NCI-H69 (cell line): ENCODE measurements around the gene KSR1.

Source experiments
- DNase-seq: peaks from one replicate; lab custom pipeline; 2025; lab: John Stamatoyannopoulos, UW

The KSR1 gene

DNA sequence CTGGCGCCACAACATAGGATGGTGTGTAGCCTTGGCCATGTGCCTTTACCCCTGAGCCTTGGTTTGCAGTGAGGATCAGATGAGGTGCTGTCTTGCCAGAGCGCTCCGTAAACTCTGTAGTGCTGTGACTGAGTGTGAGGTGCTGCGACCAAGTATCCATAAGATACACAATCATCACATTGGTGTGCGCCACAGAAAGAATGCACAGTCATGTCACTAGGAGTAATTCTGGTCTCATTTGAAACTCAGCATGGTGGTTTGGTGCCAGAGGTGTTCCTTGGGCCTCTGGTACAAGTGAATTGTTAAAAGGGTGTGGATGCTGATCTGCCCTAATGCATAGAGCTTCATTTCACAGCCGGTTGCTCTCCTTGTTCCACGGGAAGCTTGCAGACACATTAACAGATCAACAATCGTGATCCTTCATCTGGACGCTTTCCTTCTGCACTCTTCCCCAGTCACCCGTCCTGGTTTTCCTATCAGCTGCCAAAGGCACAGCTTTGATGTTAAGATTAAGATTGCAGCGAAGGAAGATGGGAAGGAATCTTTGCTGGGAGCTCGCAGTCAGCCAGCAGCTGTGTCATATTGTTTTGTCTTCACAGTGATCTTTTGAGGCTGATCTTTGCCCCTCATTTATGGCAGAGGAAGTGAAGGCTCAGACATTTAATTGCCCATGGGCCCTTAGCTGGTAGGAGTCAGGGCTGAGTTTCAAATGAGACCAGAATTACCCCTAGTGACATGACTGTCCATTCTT is 79.1 kb downstream of the KSR1 start:
- peak; percentile 38 for DNase-seq

GRCh38 chr17:27535975-27536374 is 79.7 kb downstream of the KSR1 start:
- no peak for DNase-seq

DNA sequence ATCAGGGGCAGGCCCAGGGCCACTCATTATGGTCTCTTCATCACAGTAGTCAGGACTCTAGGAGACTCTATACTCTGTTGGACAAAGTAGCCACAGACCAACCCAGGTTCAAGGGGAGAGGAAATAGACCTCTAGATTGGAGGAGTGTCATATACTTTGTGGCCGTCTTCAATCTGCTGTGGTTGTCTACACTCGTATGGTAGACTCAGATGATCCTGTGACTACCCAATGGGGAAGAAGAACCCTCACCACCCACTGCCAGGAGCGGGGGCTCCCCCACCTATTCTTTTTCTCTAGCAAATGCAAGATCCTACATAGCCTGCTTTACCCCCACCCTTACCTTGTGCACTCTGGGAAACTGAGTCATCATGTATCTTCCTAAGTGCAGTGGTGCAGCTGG is 80.5 kb downstream of the KSR1 start:
- DNase-seq = no peak

DNA sequence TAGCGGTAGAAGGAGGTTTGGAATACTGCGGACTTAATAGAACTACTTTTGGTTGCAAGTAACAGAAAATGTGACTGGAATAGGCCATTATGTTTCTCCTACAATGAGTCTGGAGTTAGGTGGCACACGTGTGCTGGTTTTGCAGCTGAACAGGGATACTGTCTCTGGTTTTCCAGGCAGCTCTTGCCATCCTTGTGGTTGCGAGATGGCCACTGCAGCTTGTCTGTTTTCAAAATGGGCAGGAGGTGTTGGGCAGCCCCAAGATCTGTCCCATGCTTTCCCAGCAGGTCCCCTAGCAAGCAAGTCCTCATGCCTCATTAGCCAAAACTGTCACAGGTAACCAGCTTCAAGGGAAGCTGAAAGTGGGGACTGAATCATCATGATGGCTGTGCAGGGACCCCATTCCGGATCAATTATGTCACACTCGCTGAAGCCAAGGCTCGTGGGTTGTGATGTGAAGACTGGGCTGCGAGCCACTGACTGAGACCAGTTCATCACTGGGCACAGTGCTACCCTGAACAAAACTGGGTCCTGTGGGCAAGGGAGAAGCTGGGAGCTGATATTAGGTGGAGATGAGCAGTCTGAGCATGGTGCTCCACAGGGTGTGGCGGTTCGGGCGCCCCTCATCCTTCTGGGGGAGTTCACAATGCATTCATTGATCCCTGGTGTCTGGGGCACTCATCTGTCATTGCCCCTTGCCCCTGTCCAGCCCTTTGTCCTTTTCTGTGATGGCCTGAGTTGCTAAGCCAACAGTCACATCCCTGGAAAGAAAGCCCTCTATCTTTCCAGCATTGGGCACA is 82.1 kb downstream of the KSR1 start:
- no peak for DNase-seq

DNA sequence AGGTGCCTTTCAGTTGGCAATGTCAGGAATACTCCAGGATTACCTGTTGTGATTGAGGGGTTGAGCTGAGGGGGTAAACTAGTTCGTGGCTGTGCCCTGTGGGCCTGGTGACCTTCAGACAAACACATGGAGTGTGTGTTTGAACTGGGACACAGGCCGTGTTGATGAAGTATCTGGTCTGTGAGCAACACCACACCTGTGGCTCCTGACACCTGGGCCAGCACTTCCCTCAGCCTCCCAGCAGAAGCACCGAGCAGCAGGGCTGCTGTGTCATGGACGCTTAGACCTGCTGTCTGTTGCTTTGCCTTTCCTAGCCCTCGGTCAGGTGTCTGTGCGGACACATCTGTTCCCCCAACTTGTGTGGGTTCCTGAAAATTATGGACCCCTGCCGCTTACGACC is 82.9 kb downstream of the KSR1 start:
- no peak for DNase-seq

DNA sequence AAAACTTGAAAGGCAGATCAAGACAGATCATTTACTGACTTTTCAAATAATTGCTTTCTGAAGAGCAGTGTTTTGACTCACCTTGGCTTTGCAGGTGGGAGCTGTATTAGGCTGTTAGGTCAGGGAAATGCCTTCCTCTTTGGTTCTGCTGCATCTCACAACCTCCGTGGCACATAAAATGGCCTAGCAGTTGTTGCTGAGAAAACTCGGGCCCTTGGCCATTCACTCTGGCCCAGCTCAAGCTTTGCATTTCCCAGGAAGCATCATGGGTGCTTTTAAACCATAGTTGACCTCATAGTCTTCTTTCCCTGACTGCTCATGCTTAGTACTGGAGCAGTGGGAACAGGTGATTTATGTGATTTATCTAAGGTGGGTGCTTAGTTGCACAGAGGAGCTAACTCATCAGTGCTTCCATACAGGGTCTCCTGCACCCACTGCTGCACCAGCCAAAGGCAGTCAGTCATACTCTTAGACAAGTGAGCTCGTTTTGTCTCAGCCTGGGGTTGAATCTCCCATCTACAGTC is 83.6 kb downstream of the KSR1 start:
- no peak for DNase-seq

- no peak for DNase-seq
Measured at GRCh38 chr17:27540318-27541101, 84.3 kb downstream of the KSR1 start.

- DNase-seq = peak; percentile 37
Measured at GRCh38 chr17:27541301-27542023, 85.2 kb downstream of the KSR1 start.

GRCh38 chr17:27542841-27543463 is 86.7 kb downstream of the KSR1 start:
- peak; percentile 27 for DNase-seq

DNA sequence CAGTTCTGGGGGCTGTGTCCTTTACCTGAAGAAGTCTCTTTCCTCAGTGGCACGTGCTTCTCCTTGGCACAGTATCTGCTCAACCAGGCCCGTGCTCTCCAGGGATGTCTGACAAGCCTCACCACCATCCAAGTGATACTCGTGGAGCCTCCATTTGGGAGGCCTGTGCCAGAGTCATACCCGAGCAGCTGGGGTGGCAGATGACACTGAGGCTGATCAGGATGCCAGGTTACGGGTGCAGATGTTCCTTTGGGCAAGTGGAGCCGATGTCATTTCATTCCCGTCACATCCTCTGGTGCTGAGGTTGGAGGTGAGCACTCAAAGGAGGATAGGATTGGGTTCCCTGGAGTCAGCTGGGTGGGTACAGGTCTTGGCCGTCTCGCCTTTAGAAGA is 87.2 kb downstream of the KSR1 start:
- DNase-seq = no peak

GRCh38 chr17:27543958-27544349 is 87.7 kb downstream of the KSR1 start:
- DNase-seq = no peak

GRCh38 chr17:27544350-27545131 is 88.3 kb downstream of the KSR1 start:
- no peak for DNase-seq

DNA sequence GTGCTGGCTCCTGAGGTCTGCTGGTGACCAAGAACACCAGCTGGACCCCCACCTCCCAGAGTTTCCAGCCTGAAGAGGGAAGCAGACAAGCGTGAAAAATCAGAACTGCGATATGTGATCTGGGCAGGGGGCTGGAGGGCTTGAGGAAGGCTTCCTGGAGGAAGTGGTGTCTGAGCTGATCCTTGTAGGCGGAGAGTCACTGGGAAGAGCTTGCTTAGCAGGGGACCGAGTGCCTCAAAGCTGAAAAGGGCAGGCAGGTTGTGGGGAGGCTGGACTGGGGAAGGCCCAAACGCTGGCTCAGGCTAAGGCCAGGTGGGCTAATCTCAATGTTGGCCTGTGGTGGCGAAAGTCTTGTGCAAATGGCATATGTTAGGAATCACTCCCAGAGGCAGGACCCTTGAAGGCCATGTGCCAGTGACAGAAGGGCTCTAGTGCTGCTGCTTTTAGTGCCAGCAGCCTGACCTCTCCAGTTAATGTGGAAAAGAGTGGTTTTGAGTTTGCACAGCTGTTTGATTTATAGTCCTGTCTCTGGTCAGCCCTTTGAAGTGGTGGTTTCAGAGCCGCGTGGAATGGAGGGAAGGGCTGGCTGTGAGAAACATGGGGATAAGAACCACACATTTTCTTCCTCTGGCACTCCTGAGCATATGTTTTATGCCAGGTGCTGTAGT is 89.4 kb downstream of the KSR1 start:
- peak; percentile 93 for DNase-seq

DNA sequence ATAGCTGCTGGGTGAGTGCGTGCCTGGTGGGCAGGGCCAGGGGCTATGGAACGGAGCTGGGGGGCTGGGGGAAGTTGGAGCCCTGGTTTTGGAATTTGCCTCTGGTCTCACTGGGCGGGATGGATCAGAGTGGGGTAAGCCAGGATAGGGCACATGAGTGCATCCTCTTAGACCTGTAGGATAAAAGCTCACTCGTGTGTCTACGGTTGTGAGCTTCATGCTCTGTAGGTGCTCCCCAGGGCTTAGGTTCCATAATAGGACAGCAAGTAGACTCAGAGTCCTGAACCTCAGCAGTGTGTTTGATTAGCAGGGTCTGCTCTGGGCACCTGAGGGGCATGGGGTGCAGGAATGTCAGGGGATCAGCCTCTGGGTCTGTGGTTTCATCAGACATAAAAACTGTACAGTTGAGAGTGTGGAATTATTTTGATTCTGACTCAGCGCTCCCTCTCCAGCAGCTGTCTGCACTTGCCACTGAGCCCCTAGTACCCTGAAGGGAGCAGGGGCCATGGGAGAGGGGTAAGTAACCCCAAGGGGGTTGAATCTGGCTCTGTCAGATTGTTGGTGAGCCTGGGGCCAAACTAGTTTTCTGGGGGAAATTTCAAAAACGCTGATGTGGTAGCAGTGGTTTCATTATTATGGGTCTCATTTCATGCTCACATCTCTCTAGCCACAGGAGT is 90.5 kb downstream of the KSR1 start:
- DNase-seq = peak; percentile 27

GRCh38 chr17:27547301-27547683 is 91.0 kb downstream of the KSR1 start:
- DNase-seq = no peak

GRCh38 chr17:27548369-27548768 is 92.1 kb downstream of the KSR1 start:
- DNase-seq = no peak

- DNase-seq = no peak
Measured at GRCh38 chr17:27549251-27549893, 93.1 kb downstream of the KSR1 start.

DNA sequence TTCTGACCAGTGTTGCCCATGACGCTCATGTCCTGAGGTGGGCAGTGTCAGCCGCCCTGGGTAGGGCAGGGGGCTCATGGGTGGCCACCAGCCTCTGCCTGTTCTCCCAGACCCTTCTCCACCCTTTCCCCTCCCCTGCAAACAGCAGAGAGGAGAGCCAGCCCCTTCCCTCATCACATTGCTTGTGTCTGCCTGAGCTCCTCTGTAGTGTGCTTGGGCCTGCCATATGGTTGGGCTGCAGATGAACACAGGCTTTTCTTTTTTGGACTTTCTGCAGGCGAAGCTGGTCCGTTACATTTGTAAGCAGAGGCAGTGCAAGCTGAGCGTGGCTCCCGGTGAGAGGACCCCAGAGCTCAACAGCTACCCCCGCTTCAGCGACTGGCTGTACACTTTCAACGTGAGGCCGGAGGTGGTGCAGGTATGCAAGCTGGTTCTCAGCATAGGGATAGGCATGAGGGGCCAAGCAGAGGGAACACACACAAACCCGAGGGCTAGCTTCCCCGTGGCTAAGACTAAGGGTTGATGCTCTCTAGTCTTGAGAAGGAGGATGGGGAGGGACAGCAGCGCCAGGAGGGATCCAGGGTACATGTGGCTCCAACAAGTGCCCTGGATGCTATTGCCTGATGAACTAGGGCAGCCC is 94.2 kb downstream of the KSR1 start:
- DNase-seq = no peak
